Ishikawa (cell line): ENCODE results near the gene HOXC5.

Source experiments
- EP300 ChIP-seq: IDR thresholded peaks from 2 replicates; pipeline ENCODE4 v1.6.1; 2012; ENCODE audit warnings: borderline replicate concordance
- MAX ChIP-seq: IDR thresholded peaks from 2 replicates; pipeline ENCODE4 v1.6.1; 2012
- RAD21 ChIP-seq: IDR thresholded peaks from 2 replicates; pipeline ENCODE4 v1.6.1; 2012; ENCODE audit warnings: low read depth
- REST ChIP-seq: IDR thresholded peaks from 2 replicates; pipeline ENCODE4 v1.6.1; 2012; ENCODE audit warnings: low read depth, mild to moderate bottlenecking
- TAF1 ChIP-seq: IDR thresholded peaks from 2 replicates; pipeline ENCODE4 v1.6.1; 2012; ENCODE audit warnings: low read depth, mild to moderate bottlenecking
- TCF12 ChIP-seq: IDR thresholded peaks from 2 replicates; pipeline ENCODE4 v1.6.1; 2012; ENCODE audit warnings: low read depth
- YY1 ChIP-seq: IDR thresholded peaks from 2 replicates; pipeline ENCODE4 v1.6.1; 2012; ENCODE audit warnings: low read depth
- ZBTB7A ChIP-seq: IDR thresholded peaks from 2 replicates; pipeline ENCODE4 v1.6.1; 2012; ENCODE audit warnings: low read depth

- TF ChIP-seq REST, result no peak
- peak; percentile 51 for TF ChIP-seq MAX
- TF ChIP-seq EP300, result no peak
- TF ChIP-seq ZBTB7A, result no peak
- TF ChIP-seq RAD21, result no peak
- no peak for TF ChIP-seq TAF1
- no peak for TF ChIP-seq YY1
- TF ChIP-seq TCF12, result no peak
These were observed 6.1 kb downstream of the HOXC5 start for GRCh38 chr12:54038871-54039414.
